Hepatocyte (in vitro differentiated cells): ENCODE data around the gene C5AR2. TPM values are rescaled to one million over a fixed set of nuclear protein-coding genes. Genes with fewer than 3 reads are reported as not detected.
"Not testable (repeated sequence)": the region's sequence is repeated elsewhere in the genome, so short reads cannot be mapped to it uniquely, and the experiment has no call there.

Source experiments
- DNase-seq: peaks from one replicate; pipeline ENCODE4 v3.0.0-alpha.2; 2016; ENCODE audit warnings: low spot score
- H2AFZ ChIP-seq: fragments of 200-600 bp; sonication (generic); 2 replicates; pipeline ENCODE4 v1.6.0; 2016; ENCODE audit warnings: antibody characterized with exemption, mild to moderate bottlenecking
- H3K27ac ChIP-seq: fragments of 200-600 bp; sonication (generic); 2 replicates; pipeline ENCODE4 v1.5.1; 2016; ENCODE audit warnings: mild to moderate bottlenecking
- H3K27me3 ChIP-seq: fragments of 200-600 bp; sonication (generic); 2 replicates; pipeline ENCODE4 v1.6.1; 2016
- H3K36me3 ChIP-seq: fragments of 200-600 bp; sonication (generic); replicated peaks from 2 replicates; pipeline ENCODE4 v1.5.1; 2016; ENCODE audit warnings: low read depth; ENCODE audit not compliant: insufficient read depth
- H3K4me1 ChIP-seq: fragments of 200-600 bp; sonication (generic); 2 replicates; pipeline ENCODE4 v1.5.1; 2016; ENCODE audit warnings: mild to moderate bottlenecking, moderate library complexity; ENCODE audit not compliant: insufficient read depth
- H3K4me2 ChIP-seq: fragments of 200-600 bp; sonication (generic); 2 replicates; pipeline ENCODE4 v1.6.0; 2016
- H3K4me3 ChIP-seq: fragments of 200-600 bp; sonication (generic); 2 replicates; pipeline ENCODE4 v1.5.1; 2016; ENCODE audit warnings: mild to moderate bottlenecking
- H3K79me2 ChIP-seq: fragments of 200-600 bp; sonication (generic); 2 replicates; pipeline ENCODE4 v1.6.0; 2017; ENCODE audit warnings: mild to moderate bottlenecking
- H3K9me2 ChIP-seq: fragments of 200-600 bp; sonication (generic); replicated peaks from 2 replicates; pipeline ENCODE4 v1.6.0; 2017; ENCODE audit warnings: mild to moderate bottlenecking; ENCODE audit not compliant: insufficient read depth
- H3K9me3 ChIP-seq: fragments of 200-600 bp; sonication (generic); 2 replicates; pipeline ENCODE4 v1.5.1; 2016; ENCODE audit warnings: low read depth, mild to moderate bottlenecking
- H4K20me1 ChIP-seq: fragments of 200-600 bp; sonication (generic); 2 replicates; pipeline ENCODE4 v1.6.0; 2016; ENCODE audit warnings: mild to moderate bottlenecking; ENCODE audit not compliant: insufficient read depth, poor library complexity, severe bottlenecking
- EZH2 ChIP-seq: fragments of 200-600 bp; sonication (generic); IDR thresholded peaks from 2 replicates; pipeline ENCODE4 v1.6.1; 2016; ENCODE audit warnings: antibody characterized with exemption, mild to moderate bottlenecking, borderline replicate concordance
- EZH2phosphoT487 ChIP-seq: fragments of 200-600 bp; sonication (generic); IDR thresholded peaks from one replicate; pipeline ENCODE4 v1.6.1; 2018; ENCODE audit warnings: antibody characterized with exemption, mild to moderate bottlenecking, low read depth, moderate library complexity; ENCODE audit not compliant: unreplicated experiment, severe bottlenecking
- WGBS: methylation state at CpG from one replicate; pipeline ENCODE4 v1.1.6; 2016; ENCODE audit warnings: low lambda C conversion rate; ENCODE audit errors: missing lambda C conversion rate; 5-methylcytosine and 5-hydroxymethylcytosine counted together
- polyA plus RNA-seq: library from polyadenylated mRNA; unstranded; fragments of >200 nt; fragmentation: Nextera tagmentation; extraction: Ambion mirVana; gene quantifications from 2 replicates; pipeline ENCODE4 v1.2.1, GENCODE V29; 2016
- total RNA-seq: library from RNA; depleted of rRNA; stranded (reverse); fragments of >200 nt; gene quantifications from 2 replicates; pipeline ENCODE4 v1.2.3, GENCODE V29; 2014
- TF ChIP-seq, protein P1 (sequence below): fragments of 200-600 bp; sonication (generic); IDR thresholded peaks from 2 replicates; pipeline ENCODE4 v1.5.1; 2016; ENCODE audit warnings: antibody characterized with exemption, mild to moderate bottlenecking; ENCODE audit not compliant: poor library complexity

The C5AR2 gene
- total and polyA plus RNA-seq, 2 experiments from 2014 or later, result 0.53 TPM; not detected in 1

DNA sequence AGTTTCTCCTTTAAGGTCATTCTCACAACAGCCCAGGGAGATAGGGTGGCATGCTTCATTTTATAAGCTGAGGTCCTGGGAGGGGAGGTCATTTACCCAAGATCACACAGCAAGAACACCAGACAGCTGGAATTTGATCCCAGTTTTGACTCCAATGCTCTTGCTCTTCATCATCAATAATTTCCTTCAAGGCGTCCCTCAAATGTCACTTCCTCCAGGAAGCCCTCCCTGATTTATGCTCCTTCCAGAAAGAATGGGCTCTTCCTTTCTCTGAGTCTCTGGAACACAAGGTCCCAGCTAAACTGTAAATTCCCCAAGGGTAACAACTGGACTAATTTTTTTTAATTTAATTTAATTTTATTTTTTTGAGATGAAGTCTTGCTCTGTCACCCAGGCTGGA lies 12.4 kb downstream of the C5AR2 start:
- TF ChIP-seq EZH2phosphoT487 (no peak), EZH2 (no peak)
- TF ChIP-seq, protein P1, sequence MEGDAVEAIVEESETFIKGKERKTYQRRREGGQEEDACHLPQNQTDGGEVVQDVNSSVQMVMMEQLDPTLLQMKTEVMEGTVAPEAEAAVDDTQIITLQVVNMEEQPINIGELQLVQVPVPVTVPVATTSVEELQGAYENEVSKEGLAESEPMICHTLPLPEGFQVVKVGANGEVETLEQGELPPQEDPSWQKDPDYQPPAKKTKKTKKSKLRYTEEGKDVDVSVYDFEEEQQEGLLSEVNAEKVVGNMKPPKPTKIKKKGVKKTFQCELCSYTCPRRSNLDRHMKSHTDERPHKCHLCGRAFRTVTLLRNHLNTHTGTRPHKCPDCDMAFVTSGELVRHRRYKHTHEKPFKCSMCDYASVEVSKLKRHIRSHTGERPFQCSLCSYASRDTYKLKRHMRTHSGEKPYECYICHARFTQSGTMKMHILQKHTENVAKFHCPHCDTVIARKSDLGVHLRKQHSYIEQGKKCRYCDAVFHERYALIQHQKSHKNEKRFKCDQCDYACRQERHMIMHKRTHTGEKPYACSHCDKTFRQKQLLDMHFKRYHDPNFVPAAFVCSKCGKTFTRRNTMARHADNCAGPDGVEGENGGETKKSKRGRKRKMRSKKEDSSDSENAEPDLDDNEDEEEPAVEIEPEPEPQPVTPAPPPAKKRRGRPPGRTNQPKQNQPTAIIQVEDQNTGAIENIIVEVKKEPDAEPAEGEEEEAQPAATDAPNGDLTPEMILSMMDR, result no peak
- no peaks in the 10 kb centered on the region for H3K36me3 ChIP-seq
- 96% methylated on average over 1 of the region's 1 CpG for WGBS

DNA sequence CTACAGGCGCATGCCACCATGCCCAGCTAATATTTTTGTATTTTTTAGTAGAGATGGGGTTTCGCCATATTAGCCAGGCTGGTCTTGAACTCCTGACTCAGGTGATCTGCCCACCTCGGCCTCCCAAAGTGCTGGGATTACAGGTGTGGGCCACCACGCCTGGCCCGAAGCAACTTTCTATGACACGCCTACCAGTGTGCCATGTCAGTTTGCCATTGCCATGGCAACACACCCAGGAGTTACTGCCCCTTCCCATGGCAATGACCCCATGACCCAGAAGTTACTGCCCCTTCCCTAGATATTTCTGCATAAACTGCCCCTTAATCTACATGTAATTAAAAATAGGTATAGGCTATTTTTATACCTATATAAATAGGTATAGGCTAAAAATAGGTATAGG lies 14.0 kb downstream of the C5AR2 start:
- H2AFZ ChIP-seq, H3K4me2 ChIP-seq, H3K27me3 ChIP-seq, H3K36me3 ChIP-seq, H3K9me3 ChIP-seq, H3K4me1 ChIP-seq, H3K9me2 ChIP-seq, H3K4me3 ChIP-seq, H4K20me1 ChIP-seq, DNase-seq, H3K27ac ChIP-seq: not testable (repeated sequence)
- 91% methylated on average over 6 of the region's 6 CpGs for WGBS
- H3K79me2 ChIP-seq, result peaks cover 15% of the 10 kb centered on the region

More for the DNA sequence above, 12.4 kb downstream of the C5AR2 start:
- Histone ChIP-seq H3K27me3 (no peaks in the 10 kb centered on the region), H3K79me2 (no peaks in the 10 kb centered on the region), H4K20me1 (no peaks in the 10 kb centered on the region), H3K4me3 (no peak overlapping the region), H3K4me1 (no peaks in the 10 kb centered on the region), H3K9me3 (no peaks in the 10 kb centered on the region), H3K9me2 (no peaks in the 10 kb centered on the region), H3K27ac (no peak overlapping the region), H3K4me2 (no peak overlapping the region), H2AFZ (no peak overlapping the region)
- no peak for DNase-seq

DNA sequence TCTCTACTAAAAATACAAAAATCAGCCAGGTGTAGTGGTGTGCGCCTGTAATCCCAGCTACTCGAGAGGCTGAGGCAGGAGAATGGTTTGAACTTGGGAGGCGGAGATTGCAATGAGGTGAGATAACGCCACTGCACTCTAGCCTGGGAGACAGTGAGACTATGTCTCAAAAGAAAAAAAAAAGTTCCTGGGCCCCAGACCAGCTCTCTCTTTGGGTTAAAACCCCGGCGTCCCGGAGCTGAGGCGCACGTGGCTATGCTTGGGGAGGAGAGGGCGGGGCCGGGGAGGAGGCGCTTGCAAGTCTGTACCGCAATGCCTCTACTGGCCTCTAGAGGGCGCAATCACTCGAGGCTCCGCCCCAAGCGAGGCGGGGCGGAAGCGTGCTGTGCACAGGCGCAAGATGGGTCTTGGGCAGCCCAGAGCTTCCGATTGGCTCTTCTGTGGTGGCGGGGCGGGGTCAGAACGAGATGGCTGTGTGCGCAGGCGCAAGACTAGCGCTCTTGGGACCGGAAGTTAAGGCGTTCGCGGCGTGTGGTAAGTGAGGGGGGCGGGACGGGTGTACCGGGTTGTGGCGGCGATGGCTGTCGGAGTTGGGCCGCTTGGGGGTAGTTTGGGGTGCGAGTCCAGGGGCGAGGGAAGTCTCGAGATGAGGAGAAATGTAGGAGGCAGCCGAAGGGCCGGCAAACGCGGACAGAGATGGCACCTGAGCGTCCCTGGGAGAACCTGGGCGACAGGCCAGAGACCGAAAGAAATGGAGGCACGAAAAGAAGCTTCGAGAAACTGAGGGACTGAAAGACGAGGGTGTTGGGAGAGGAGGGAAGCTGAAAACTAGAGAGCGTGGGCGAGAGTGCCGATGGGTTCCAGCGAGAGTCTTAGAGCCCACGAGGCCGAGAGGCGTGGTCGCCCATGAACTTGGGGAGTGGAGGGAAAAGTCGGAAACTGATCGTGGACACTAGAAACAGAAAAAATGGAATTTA lies 17.1 kb downstream of the C5AR2 start, which contains the start of gene DHX34:
Gene DHX34 (plus strand): TSS at position 497 of the 977 bp plus-strand sequence. CDS start 3,716 bp downstream, outside the sequence.
- no peak for TF ChIP-seq EZH2phosphoT487
- TF ChIP-seq, protein P1, result peak; percentile 99
- TF ChIP-seq EZH2, result no peak
- Histone ChIP-seq H2AFZ (peak within 1 kb of the TSS; percentile 56), H3K4me3 (peak within 1 kb of the TSS; percentile 54), H3K4me2 (peak within 1 kb of the TSS; percentile 87), H3K27ac (peak within 1 kb of the TSS; percentile 58), H3K9me3 (no peaks in the 10 kb centered on the region), H3K79me2 (peaks cover 25% of the 10 kb centered on the region), H3K36me3 (no peaks in the 10 kb centered on the region), H3K4me1 (no peaks in the 10 kb centered on the region), H4K20me1 (no peaks in the 10 kb centered on the region), H3K9me2 (no peaks in the 10 kb centered on the region), H3K27me3 (no peaks in the 10 kb centered on the region)
- peak; percentile 99 for DNase-seq
- WGBS, result 5% methylated on average over 62 of the region's 63 CpGs

DNA sequence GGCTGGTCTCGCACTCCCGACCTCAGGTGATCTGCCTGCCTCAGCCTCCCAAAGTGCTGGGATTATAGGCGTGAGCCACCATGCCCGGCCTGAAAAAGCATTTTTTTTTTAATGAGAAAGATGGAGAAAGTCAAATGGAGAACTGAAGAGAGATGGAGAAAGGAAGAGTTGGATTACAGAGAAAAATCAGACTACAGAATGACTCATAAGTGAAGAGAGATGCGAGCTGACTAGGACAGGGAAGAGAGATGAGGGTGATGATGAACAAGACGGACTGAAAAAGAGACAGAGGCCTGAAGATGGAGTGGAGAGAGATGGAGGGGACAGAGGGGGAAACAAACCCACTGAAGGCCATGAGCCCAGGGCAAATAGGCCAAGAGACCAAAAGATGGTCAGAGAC lies 18.7 kb downstream of the C5AR2 start:
- Histone ChIP-seq H3K9me2 (no peaks in the 10 kb centered on the region), H3K4me3 (no peak overlapping the region), H3K27me3 (no peaks in the 10 kb centered on the region), H3K36me3 (no peaks in the 10 kb centered on the region), H3K4me1 (no peaks in the 10 kb centered on the region), H3K4me2 (peak overlapping the region; percentile 87), H3K27ac (no peak overlapping the region), H3K9me3 (no peaks in the 10 kb centered on the region), H2AFZ (no peak overlapping the region), H4K20me1 (no peaks in the 10 kb centered on the region), H3K79me2 (peaks cover 28% of the 10 kb centered on the region)
- TF ChIP-seq, protein P1, result no peak
- TF ChIP-seq EZH2phosphoT487, result no peak
- no peak for DNase-seq
- 93% methylated on average over 6 of the region's 6 CpGs for WGBS
